ENCODE results near the gene CSNK1A1.

- TF ChIP-seq SMC3 (IDR thresholded peaks at IDR 0.05) (no peak), POLR2A (IDR thresholded peaks at IDR 0.05; ENCODE audit: low read length) (no peak), ESRRA (IDR thresholded peaks at IDR 0.05; ENCODE audit: borderline replicate concordance, low read length) (no peak), NR3C1 (IDR thresholded peaks at IDR 0.05) (no peak), REST (IDR thresholded peaks at IDR 0.05) (no peak), CTCF (IDR thresholded peaks at IDR 0.05) (no peak)
- TF ChIP-seq, protein P1, sequence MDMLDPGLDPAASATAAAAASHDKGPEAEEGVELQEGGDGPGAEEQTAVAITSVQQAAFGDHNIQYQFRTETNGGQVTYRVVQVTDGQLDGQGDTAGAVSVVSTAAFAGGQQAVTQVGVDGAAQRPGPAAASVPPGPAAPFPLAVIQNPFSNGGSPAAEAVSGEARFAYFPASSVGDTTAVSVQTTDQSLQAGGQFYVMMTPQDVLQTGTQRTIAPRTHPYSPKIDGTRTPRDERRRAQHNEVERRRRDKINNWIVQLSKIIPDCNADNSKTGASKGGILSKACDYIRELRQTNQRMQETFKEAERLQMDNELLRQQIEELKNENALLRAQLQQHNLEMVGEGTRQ (IDR thresholded peaks at IDR 0.05): no peak
Measured at GRCh38 chr5:149485655-149486615, 65.3 kb downstream of the CSNK1A1 start.

Data from A549 (cell line).